TTC549 (cell line): Measurements from ENCODE around the gene SPSB3.

Source experiments
- FAIRE-seq: peaks from 2 replicates; lab custom pipeline; 2012; peaks lifted over from hg19 to GRCh38; lab: Jason Lieb, UNC

The SPSB3 gene

GRCh38 chr16:1788708-1789100 lies 6.3 kb upstream of the SPSB3 start:
- no peak for FAIRE-seq

DNA sequence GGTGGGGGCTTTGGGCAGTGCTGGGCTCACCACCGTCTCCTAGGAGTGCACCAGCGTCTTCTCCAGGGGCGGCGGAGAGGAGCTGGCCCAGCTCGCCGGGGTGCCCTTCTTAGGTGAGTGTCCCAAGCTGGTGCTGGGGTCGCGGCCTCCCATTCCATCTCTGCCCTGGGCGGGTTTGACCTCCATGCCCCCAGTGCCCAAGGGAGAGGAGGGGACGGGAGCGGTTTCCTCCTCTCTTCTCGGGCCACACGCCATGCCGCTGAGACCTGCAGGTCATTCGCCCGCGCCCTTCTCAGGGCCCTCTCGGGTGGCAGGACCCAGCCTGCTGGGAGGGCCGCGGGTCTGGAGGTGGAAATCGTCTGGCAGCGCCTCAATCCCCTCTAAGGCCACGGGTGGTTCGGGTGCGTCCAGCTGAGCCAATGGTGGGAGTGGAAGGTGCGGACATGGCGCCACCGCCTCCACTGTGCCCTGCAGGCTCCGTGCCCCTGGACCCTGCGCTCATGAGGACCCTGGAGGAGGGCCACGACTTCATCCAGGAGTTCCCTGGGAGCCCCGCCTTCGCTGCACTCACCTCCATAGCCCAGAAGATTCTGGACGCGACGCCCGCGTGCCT lies 5.8 kb upstream of the SPSB3 start:
- no peak for FAIRE-seq

DNA sequence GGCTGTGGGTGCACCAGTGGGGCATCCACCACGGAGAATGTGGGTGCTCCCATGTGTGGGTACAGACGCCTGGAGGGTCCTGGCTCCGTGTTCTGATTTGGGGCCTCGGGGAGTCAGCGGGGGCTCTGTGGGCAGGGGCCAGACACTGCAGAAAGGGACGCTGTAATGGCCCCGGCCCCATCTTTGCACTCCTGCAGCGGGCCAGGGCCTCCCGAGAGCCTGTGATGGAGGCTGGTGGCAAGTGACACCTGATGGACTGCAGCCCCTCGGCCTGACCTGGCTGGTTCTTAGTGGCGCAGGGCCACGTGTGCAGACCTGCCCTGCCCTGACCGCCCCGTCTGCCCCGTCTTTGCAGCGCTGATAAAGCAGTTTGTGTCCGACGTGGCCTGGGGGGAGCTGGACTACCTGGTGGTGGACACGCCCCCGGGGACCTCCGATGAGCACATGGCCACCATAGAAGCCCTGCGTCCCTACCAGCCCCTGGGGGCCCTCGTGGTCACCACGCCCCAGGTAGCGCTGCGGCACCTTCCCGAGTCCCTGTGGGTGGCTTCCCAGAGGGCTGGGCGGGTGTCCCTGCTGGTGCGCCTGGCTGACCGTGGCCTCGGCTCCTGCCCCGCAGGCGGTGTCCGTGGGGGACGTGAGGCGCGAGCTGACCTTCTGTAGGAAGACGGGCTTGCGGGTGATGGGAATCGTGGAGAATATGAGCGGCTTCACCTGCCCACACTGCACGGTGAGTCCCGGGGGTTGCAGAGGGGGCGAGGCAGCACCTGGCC lies 5.1 kb upstream of the SPSB3 start:
- no peak for FAIRE-seq

GRCh38 chr16:1787056-1787321 lies 4.6 kb upstream of the SPSB3 start:
- no peak for FAIRE-seq

- FAIRE-seq = no peak
Measured at GRCh38 chr16:1786242-1787055, 4.1 kb upstream of the SPSB3 start.

- no peak for FAIRE-seq
Measured at GRCh38 chr16:1785846-1786170, 3.4 kb upstream of the SPSB3 start.

DNA sequence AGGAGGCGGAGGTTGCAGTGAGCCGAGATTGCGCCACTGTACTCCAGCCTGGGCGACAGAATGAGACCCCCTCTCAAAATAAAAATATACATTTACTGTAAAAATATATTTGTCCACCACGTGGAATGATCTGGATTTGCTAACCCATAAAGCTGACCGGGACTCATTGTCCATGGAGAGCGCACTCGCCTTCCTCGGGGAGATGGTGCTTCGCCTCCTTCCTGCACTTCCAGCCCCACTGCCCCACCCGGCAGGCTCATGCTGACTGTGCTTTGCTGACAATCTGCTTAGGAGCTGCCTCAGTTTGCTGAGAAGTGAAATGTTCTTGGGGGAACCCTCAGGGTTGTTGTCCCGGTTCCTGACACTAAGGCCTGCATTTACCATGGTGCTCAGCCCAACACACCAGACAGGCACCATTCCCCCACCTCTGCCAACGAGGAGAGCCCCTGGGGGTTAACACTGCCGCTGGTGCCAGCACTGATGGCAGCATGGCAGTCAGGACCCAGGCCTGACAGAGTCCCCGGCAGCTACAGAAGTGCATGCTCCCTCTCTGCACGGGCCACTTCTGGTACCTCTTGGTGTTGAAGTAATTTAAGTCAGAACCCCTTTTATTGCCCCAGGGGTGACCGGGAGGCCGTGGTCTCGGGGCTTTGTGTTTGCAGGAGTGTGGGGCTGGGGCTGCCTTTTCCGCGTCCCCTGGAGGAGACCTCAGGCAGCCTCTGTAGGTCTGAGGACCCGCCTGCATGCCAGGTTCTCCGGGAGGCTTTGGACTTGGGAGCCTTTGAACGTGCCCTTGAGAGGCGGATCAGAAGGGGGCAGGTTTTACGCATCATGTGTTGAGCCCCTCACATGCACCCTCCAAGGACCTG lies 2.8 kb upstream of the SPSB3 start:
- no peak for FAIRE-seq

GRCh38 chr16:1781758-1782407 lies 488 bp downstream of the SPSB3 start:
- no peak for FAIRE-seq

- no peak for FAIRE-seq
Measured at GRCh38 chr16:1781254-1781653, 1.1 kb downstream of the SPSB3 start.

DNA sequence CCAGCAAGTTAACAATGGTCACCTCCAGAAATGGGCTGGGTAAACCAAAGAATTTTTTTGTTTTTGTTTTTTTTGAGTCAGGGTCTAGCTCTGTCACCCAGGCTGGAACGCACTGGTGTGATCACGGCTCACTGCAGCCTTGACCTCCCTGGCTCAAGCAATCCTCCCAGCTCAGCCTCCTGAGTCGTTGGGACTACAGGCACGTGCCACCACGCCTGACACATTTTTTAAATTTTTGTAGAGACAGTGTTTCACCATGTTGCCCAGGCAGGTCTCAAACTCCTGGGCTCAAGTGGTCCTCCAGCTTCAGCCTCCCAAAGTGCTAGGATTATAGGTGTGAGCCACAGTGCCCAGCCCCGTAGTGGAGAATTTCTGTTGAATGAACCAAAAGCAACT lies 1.7 kb downstream of the SPSB3 start:
- FAIRE-seq = no peak

DNA sequence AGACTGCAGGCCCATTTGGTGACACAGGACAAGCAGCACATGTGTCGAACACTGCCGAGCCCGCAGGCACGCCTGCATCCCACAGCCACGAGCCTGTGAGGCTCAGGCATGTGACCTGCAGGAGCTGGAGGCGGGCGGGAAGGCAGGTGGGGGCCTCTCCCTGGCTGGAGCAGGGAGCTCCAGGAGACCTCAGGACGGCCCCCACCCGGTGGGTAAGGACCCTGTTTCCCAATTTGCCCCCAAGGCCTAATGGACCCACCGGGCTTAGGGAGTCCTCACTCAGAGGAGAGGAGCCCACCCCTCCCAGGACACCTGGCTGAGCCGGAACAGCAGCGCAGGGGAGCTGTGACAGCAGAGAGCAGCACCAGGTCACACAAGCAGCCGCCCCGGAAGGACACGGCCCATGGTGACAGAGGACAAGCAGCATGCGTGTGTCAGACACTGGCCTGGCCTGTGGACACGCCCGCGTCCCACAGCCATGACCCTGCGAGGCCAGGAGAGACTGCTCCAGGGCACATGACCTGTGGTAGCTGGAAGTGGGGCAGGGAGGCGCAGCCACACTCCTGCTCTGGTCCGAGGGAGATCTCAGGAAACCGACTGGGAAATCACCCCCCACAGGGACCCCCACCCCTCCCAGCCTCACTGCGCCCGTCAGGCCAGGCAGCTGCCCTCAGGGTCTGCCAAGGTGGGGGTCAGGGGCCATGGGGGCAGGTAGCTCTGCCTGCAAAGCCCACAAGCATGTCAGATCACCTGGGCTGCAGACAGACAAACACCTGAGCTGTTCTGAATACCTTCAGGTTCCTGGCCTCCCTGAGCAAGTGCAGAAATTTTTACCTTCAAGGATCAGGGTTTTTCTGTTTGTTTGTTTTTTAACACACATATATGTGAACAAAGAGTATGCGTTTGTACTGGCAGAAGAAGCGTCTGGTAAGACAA lies 2.4 kb downstream of the SPSB3 start:
- no peak for FAIRE-seq

DNA sequence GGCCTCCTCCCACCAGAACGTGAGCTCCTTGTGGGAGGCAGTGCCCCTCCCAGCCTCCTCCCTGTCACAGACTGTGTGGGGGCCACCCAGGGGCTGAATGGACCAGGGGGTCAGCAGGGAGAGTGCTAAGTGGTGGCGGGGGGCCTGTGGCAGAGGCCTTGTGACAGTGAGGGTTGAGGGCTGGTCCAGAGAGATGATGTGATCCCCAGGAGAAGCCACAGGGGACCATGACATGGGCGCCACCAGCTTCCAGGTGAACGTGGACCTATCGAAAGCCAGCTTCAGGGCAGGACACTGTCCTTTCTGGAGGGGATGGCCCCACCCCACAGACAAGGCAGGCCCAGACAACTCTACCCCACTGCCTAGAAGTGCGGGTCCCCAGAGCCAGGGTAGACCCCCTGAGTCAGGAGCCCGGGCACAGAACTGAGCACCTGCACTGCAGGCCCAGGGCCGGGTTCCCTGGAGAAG lies 3.1 kb downstream of the SPSB3 start:
- FAIRE-seq = no peak

- FAIRE-seq = no peak
Measured at GRCh38 chr16:1778200-1779179, 3.9 kb downstream of the SPSB3 start.

- no peak for FAIRE-seq
Measured at GRCh38 chr16:1777375-1778199, 4.8 kb downstream of the SPSB3 start.

DNA sequence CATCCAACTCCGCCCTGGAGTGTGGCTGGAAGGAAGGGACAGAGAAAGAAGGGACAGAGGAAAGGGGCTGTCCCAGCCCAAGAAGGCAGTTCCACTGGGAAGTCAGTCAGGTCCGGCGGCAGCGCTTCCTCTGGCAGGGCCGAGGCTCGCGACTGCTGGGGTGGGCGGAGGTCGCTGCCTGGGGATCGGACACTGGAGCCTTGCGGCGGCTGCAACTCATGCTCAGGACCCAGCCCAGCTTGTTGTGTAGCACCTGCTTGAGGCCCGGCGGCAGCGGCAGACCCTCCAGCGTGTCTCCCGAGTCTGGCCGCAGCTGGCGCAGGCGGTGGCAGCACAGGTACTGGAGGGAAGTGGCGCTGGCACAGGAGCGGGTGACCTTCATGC lies 5.4 kb downstream of the SPSB3 start:
- no peak for FAIRE-seq

DNA sequence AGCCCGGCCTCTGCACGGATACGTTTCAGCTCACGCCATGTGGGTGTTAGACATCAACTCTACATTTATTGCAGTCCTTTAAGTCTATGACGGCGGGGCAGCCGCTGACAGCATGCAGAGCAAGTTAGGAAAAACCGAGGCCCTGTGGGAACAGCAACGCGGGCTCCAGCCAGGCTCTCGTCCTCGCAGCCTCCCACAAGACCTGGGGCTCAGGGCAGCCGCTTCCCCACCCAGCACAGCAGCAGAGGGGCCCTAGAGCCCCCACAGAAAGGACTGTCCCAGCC lies 5.8 kb downstream of the SPSB3 start:
- FAIRE-seq = no peak

DNA sequence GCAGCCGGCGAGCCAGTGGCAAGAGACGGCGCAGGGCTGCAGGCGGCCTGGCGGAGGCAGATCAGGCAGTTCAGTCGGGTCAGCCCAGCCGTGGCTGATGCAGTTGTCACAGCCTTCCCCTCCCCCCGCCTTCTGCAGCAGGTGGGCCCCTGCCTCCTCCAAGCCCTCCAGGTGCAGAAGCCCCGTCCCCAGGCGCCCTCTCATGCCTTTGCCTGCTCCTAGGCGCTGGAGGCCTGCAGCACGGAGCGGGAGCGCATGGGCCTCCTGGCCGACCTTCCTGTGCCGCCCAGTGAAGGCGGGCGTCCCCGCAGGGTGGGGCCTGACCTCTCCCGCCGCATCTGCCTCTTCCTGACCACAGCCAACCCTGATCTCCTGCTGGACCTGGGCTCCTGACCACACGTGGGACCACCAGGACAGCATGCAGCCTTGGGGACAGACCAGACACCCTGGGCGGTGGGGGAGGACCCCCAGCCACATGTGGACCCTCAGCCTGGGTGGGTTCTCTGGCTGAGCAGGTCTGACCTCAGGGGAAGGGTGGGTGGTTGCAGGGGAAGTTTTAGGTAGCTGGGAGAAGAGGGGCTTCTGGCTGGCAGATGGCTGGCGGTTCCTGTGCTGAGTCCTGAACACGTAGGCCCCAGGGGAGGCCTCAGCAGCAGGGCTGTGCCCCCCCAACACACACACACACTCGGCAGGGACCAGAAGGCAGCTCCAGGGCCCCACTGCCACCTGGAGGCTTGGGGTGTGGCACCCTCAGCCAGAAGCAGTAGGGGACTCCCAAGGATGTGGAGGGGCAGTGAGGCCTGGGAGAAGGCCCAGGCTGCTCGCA lies 6.3 kb downstream of the SPSB3 start:
- no peak for FAIRE-seq
